Dermis microvascular lymphatic vessel endothelial cell (primary cell): ENCODE results near the gene IGSF8. TPM values are rescaled to one million over a fixed set of nuclear protein-coding genes. Genes with fewer than 3 reads are reported as not detected.
"Not testable (repeated sequence)": the region's sequence is repeated elsewhere in the genome, so short reads cannot be mapped to it uniquely, and the experiment has no call there.

ENCODE experiments used
- DNase-seq, 2 donors: peaks; one replicate each; pipeline versions ENCODE4 v3.0.0 to v3.0.0-alpha.2; 2010; ENCODE audit warnings: low read depth in 2 of 2
- total RNA-seq: library from RNA; depleted of rRNA; stranded (reverse); fragments of >200 nt; gene quantifications from 2 replicates; pipeline ENCODE4 v1.2.1, GENCODE V29; 2014

The IGSF8 gene
- total RNA-seq, 1 donor from 2014 or later, result 5.6 TPM

DNA sequence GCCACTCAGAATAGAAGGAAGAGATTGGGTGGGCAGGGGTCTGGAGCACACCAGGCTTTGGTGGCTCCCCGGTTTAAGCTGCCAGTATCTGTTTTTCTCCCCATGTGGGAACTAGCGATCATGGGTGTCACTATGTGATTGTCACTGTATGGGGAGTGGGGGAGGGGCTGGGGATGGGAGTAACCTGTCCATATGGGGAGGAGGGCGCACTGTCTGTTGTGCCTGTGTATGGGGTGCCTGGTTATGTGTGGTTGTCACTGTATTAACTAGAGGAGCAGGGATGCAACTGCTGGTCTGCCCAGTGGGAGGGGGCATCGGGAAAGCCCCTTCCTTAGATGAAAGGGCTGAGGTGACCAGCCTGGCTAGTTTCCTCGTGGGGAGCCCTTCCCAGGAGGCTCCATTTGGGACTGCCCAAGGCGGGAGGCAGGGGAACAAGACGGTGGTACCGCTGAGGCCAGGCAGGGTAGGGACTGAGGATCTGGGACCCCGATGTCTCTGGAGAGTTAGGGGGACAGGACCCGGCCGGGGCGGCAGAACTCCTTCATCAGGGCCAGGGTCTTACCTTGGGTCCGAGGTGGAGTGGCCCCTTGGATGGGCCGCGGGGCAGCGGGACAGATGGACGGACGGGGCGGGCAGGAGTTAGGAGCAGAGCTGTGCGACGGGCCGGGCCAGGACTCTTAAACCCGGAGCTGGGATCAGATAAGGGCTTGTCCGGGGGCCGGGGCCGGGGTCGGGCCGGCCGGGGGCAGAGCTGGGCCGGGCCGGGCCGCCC lies 28.8 kb downstream of the IGSF8 start, which contains the start of gene KCNJ10:
Gene KCNJ10, minus strand, starts transcription at position 701 of the 772 bp plus-strand sequence. CDS start 27,628 bp downstream, outside the sequence.
- DNase-seq, result no peak

DNA sequence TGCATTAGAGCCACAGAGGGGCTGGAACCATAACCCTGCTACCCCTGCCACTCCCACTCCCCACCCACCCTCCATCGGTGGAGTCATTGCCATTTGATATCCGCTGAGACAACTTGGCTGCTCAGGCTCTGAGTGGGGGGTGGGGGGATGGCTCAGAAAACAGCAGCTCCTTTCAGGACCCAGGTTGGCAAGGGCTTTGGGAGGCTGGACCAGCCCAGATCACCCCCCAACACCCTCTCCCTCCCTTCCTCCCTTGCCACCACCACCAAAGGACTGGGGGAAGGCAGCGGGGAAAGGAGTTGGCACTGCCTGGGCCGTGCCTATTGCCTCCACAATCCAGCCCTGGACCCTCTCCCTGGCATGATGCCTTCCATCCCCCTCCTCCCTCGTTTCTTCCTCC lies 30.2 kb downstream of the IGSF8 start:
- DNase-seq, result no peak

DNA sequence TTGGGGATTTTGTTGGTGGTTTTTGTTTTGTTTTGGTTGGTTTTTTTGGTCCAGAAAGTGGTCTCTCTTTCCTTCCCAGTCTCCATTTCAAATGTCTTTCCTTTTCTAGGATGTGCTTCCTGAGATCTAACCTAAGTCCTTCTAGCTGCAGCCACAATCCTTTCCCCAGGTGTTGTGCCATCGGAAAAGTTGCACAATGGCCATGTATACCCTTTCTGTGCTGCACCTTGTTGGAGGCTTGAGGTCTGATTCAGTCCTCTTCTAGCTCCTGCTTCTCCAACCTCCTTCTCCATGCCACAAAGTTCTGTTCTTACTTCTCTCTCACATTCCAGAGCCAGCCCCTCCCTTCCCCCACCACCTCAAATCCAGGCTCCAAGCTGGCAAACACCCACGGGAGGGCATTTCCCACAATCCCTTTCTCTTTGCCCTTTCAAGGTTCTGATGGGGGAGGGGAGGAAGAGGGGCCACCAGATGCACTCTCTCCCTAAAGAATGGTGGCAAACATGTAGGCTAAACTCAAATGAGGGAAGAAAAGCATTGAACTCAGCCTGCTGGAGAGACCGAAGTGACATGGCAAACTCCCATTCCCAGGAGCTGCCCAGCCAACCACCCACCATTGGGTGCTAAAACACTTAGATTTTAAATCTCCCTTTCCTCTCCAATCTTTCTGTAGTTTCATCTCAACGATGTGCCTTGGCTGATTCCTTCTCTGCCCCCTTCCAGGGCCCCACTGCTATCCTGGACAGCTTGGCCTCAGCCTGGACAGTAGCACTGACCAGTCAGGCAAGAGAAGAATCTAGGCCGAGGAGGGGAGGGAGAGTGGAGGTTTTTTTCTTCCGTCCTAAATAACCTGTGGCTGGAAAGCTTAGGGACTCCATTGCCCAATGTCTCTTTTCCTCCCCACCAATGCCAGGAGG lies 31.3 kb downstream of the IGSF8 start:
- DNase-seq, result no peak

- DNase-seq, result no peak
These were observed 33.7 kb downstream of the IGSF8 start for GRCh38 chr1:160064746-160065145.

GRCh38 chr1:160064164-160064563 lies 34.3 kb downstream of the IGSF8 start:
- no peak for DNase-seq

GRCh38 chr1:160063176-160063575 lies 35.2 kb downstream of the IGSF8 start:
- DNase-seq, result no peak

DNA sequence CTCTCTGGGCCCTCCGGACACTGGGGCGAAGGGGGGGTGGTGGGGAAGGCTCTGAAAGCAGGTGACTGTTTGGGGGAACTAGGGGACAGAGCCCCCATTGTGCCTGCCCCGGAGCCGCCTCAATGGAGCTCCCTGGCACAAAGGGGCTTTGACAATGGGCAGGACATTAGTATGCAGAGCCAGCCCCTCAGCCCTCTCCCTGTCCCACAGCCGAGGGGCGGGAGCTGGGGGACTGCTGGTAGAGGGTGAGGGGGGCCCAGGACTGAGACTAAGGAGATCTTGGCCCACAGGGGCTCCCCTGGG lies 36.2 kb downstream of the IGSF8 start:
- DNase-seq, result no peak

GRCh38 chr1:160061369-160062229 lies 36.8 kb downstream of the IGSF8 start:
- no peak for DNase-seq

DNA sequence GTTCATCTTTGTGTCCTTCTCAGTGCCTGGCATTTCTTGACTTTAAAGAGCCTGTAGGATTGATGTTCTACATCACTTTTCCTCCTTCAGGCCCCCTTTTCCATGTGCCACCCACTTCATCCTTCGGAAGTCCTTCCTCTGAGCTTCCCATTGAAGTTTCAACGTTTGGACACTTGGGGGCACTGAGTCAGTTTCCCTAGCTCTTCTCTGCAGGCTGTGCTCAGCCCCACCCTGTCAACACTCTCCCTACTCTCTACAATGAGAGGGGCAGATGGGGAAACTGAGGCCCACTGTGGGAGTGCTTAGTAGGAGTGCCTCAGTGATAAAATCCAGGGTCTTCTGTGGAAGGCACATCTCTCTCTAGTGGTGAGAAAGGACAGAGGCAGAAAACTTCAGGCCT lies 40.3 kb downstream of the IGSF8 start:
- DNase-seq, result peak in 1 of 2 donors; percentile 5

GRCh38 chr1:160056648-160057169 lies 41.7 kb downstream of the IGSF8 start:
- no peak for DNase-seq

DNA sequence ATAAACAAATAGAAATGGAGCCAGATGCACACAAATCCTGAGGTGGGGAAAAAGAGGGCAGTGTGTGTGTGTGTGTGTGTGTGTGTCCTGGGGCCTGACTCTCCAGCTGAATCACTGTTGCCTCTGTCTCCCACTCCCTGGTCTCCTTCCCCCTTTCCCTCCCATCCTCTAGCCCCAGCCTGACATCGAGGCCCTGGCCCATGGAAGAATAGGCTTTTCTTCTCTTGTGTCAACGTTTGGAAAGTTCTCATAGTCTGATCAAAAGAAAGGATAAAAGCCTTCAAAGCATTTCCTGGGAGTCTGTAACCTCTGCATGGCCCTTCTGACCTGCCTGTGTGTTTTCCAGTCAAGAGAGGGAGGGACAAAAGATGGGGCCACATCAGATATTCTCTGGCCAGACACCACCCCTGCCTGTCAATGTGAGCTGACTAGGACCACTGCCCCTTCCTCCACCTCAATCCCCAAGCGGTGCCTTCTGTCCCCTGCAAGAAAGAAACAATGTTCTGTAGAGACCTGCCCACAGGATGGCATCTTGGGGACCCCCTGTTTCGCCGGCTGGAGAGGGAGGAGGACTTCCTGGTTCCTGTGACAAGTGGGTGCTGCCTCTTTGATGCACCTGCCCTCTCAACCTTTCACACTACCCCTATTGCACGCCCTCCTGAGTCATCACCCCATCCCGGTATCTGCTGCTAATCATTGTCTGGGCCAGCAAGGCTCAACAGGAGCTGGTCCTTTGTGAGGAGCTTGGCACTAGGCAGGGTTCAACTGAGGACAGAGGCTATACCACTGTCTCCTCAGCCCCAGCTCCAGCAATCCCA lies 44.7 kb downstream of the IGSF8 start:
- DNase-seq, result no peak

DNA sequence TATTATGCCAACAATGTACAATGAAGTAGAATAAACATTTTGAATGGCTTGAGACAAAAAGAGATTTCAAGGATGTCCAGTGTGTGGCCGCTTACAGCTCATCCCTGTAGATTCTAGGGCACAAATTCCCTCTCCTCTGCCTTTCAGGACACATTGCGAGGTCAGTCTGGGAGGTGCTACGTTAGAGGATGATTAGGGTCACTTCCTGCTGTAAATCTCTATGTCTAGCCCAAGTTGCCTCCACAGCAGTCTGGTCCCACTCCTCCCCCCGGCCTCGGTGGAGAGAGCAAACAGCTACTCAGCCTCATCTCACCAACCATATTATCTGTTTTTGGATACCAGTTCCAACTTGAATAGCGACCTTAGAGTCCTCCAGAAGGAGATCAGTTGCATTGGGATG lies 45.5 kb downstream of the IGSF8 start:
- no peak for DNase-seq

DNA sequence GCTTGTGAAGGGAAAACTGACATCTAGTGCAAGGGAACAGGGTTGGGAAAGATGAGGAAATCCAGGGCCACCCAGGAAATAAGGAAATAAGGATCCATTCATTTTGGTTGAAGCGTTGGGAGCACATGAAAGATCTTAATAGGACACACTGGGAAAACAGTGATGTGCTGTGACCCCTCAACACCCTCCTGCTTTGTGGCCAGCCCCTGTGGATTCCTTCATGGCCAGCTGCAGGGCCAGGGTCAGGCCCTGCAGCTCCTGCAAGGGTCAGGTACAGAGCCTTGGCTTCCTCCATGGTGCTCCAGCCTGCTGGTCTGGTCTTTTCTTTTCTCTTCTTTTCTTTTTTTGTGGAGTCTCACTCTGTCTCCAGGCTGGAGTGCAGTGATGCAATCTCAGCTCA lies 47.8 kb downstream of the IGSF8 start:
- no peak for DNase-seq

- DNase-seq, result not testable (repeated sequence)
These were observed 48.2 kb downstream of the IGSF8 start for GRCh38 chr1:160050182-160050581.

DNA sequence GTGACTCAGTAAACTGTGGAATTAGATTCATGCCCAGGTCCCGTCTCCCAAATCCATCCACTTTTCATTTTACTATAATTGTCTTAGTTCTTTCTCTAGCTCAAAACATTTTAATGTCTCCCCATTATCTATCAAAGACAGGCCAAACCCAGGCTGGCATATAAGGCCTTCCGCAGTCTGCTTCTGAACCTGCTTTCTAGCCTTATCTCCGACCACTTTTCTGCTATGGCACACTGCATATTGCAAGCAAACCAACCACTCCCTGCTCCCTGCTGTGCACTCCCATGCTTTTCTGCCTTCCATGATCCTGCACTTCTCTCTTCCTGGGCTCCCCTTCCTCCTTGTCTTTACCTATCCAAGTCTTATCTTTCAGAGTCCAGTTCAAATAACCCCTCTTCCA lies 49.3 kb downstream of the IGSF8 start:
- no peak for DNase-seq

- no peak for DNase-seq
These were observed 50.1 kb downstream of the IGSF8 start for GRCh38 chr1:160048335-160048734.

- DNase-seq, result no peak
These were observed 51.1 kb downstream of the IGSF8 start for GRCh38 chr1:160047111-160047991.

DNA sequence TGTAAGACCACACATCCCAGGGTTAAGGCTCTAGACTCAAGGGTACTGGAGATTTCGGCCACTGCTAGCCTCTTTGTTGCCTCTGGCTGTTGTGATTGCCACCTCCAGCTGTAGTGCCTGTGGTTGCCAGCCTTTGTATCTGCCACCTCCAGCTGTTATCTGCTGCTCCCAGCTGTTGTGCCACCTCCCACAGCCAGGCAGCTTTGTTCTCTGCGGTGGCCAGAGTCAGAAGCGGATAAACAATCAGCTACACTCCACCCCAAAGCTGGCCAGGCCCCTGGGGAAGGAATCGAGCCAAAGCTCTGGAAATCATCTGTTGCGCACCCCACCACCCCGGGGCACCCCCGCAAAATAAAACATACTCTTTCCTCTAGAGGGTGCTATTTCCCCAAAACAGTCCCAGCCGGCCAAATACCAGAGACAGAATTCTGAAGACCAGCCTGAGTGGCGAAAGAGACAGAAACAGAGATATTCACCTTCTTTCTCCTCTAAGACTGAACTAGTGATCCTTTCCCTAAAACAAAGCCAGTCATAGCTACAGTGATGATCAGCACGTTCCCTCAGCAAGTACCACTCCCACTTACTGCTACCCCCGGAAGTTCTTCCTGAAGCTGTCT lies 51.8 kb downstream of the IGSF8 start:
- peak in 1 of 2 donors; percentile 10 for DNase-seq

GRCh38 chr1:160045653-160046052 lies 52.8 kb downstream of the IGSF8 start:
- DNase-seq, result no peak
